Putamen (tissue), 1 donor: ENCODE results near the gene PFKFB2.

Experiments used
- DNase-seq: peaks from one replicate; pipeline ENCODE4 v3.0.0-alpha.2; 2016; ENCODE audit warnings: low spot score

Gene PFKFB2

DNA sequence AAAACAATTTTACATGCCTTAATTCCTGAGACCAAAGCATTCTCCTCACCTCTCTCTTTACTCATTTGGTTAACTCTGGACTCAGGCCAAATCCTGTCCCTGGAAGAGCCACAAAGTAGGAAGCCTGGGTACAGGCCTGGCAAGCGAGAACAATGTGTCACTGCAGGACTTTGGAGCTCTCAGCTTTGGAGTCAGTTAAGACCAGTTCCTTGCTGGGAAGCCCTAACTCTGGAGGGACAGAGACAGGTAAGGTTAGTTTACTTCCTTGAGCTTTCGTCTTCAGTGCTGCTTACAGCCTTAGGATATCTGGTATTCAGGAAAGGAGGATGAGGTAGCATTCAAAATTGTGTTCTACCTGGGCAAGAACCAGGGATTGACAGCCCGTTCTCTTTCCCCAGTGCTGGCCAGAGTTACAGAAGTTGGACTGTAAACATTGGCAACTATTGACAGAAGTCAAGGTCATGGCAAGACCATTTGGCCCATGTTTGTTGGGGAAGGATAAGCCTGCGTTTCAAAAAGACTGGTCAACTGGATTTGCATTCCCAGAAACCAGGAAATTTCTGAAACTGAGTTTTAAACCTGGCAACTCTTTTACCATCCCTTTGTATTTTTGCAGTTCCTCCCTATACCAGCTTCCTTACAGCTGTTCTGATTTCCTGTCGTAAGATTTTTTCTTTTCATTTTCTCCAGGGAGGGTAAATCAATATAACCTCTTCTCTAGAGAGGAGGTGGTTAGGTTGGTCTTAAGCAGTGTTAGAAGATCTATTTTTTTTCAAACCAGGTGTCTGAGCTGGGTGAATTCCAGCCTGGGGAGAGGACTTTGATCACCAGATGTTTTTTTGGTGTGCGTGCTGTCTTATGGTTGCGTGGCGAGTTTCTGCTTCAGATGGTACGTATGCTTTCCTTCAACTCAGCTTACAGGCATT lies 35.9 kb downstream of the PFKFB2 start, which contains the start of gene C4BPB:
C4BPB (plus strand) TSS at position 160 of the 926 bp plus-strand sequence; CDS start at position 832, 672 bp downstream.
- DNase-seq, result no peak

DNA sequence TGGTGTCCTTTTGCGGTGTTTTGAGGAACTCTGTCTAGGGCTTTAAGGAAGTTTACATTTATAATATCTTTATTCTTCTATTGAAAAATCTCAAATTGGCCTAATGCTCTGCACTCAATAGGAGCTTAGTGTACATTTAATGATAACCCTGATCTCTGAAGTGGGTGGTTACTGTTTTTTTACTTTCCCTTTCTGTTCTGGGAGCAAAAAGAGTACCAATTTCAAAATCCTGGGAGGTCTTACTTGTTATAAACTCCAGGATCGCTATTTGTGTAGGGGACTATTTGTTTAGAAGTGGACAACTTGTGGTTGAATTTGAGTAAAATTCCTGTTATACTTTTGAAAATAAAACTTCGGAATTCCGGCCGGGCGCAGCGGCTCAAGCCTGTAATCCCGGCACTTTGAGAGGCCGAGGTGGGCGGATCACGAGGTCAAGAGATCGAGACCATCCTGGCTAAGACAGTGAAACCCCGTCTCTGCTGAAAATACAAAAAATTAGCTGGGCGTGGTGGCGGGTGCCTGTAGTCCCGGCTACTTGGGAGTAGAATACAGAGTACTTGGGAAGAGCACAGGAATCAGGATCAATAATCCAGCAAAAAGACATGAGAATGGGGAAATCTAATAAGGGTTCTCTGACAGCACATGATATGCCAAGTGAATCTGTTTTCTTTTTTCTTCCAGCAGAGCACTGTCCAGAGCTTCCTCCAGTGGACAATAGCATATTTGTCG lies 36.7 kb downstream of the PFKFB2 start:
- DNase-seq, result no peak

- no peak for DNase-seq
Observed at GRCh38 chr1:207091200-207091908, 38.3 kb downstream of the PFKFB2 start.

DNA sequence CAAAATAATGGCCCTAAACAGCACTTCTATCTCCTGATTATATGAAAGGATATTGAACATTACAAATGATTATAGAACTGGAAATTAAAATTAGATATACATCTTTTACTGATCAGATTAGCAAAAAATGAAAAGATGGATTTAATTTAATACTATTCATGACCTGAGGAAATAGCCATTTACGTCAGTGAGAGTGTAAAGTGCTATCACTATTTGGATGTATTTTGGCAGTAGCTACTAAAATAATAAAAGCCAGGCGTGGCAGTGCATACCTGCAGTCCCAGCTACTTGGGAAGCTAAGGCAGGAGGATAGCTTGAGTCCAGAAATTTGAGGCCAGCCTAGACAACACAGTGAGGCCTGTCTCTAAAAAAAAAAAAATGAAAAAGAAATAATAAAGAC lies 40.9 kb downstream of the PFKFB2 start:
- DNase-seq, result no peak

- no peak for DNase-seq
Observed at GRCh38 chr1:207097871-207098324, 44.8 kb downstream of the PFKFB2 start.

DNA sequence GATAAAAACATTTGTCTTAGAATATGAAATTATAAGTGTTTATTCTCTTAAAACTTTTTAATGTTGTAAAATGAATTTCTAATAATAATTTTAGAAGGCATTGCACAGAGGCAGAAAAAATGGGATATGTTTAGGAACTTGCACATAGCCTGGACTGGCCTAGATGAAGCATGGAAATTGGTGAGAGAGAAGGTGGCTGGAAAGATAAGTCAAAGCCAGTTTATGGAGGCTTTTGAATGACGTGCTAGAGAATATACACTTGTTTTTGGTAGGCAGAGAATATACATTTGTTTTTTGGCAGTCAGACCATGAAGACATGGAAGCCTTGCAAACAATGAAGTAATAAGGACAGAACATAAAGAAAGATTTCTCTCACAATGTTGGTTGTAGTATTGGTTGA lies 48.6 kb downstream of the PFKFB2 start:
- no peak for DNase-seq

DNA sequence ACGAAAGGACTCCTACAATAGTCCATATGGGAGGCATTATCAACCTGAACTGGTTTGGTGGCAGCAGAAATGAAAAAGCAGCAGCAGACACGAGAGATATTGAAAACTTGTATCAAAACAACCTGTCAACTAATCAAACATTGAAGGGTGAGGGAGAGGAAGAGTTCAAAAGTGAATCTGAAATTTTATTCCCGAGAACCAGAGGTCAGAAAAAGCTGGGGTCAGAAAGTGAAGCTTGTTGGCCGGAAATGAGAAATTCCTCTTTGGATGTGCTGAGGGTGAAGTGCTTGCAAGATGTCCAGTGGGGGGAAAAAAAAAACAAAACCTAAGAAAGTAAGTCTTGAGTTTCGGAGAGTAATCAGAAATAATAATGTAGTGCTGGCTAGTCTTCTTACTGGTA lies 49.1 kb downstream of the PFKFB2 start:
- DNase-seq, result no peak

DNA sequence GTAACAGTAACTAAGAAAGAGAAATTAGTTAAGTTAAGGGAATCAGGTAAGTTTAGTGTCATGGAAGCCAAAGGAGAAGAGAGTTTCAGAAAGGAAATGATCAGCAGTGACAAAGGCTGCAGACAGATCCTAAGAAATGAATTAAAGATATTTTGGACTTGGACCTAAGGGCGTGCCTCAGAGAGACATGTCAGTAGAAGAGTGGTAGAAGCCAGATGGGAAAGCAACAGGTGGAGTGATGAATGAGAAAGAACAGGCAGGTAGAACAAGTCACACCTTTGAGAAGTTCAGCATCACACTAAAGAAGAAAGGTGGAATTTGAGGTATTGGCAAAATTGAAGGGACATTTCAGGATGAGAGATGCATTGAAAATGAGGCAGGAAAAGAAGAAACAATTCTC lies 49.6 kb downstream of the PFKFB2 start:
- DNase-seq, result no peak

- DNase-seq, result no peak
Observed at GRCh38 chr1:207103892-207104373, 50.9 kb downstream of the PFKFB2 start, which contains the start of gene C4BPA. Gene C4BPA (plus strand): TSS chr1:207104233. CDS start chr1:207113026, 8,793 bp downstream.

DNA sequence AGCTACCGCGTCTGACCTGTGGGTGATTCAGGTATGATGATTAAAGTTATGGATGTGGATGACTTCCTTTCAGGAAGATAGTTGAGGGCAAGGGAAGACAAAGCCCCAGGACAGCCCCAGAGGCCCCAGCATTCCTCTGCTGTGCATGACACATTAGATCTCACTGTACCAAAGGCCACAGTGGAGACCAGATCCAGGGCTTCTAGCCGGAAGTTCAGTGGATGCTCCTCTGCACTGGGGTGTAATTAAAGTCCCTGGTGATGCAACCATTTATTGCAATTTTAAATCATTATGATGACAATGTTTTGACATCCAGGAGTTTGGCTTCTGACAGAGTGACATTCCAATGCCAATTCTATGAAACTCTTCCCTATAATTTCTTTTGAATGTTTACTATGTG lies 55.9 kb downstream of the PFKFB2 start:
- DNase-seq, result no peak

GRCh38 chr1:207112616-207113296 lies 59.7 kb downstream of the PFKFB2 start:
- DNase-seq, result no peak

- DNase-seq, result no peak
Observed at GRCh38 chr1:207115269-207115668, 62.2 kb downstream of the PFKFB2 start.

GRCh38 chr1:207124389-207124788 lies 71.3 kb downstream of the PFKFB2 start:
- DNase-seq, result no peak

GRCh38 chr1:207128336-207128921 lies 75.4 kb downstream of the PFKFB2 start:
- no peak for DNase-seq

DNA sequence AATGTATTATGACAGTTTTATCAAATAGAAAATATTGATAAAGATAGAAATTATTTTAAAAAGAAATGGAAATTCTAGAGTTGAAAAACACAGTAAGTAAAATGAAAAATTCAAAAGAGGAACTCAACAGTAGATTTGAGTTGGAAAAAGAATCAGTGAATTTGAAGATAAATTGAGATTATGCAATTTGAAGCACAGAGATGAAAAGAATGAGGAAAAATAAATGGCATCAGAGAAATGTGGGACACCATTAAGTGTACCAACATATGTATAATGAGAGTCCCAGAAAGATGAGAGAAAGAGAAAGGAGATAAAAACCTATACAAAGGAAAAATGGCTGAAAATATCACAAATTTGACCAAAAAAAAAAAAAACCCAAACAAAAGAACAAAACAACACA lies 76.0 kb downstream of the PFKFB2 start:
- no peak for DNase-seq
